ENCODE results near the gene CYTIP. TPM values are rescaled to one million over a fixed set of nuclear protein-coding genes. Genes with fewer than 3 reads are reported as not detected.
"Not testable (repeated sequence)": the region's sequence is repeated elsewhere in the genome, so short reads cannot be mapped to it uniquely, and the experiment has no call there.

CYTIP gene
- total RNA-seq, 1 experiment from 2014 or later = not detected

DNA sequence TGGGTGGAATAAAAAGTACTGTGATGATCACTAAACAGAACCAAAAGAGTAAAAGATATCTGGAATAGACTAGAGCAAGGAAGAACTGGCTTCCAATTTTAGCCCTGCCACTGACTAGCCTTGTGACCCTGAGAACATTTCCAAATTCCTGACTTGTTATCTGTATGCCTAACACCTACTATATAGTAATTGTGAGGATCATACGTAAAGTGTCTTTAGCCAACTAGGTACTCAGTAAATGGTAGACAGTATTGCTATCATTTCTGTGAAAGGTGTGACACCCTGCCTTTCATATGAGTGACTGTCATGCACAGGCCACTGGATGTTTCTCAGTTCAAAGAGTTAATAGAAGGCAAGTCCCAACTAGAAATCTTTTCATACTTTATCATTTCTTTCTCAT is 29.8 kb downstream of the CYTIP start:
- Histone ChIP-seq H3K4me3 (no peak overlapping the region), H3K9me3 (no peaks in the 10 kb centered on the region), H3K36me3 (no peaks in the 10 kb centered on the region), H3K27me3 (no peaks in the 10 kb centered on the region)
- no peak for DNase-seq

DNA sequence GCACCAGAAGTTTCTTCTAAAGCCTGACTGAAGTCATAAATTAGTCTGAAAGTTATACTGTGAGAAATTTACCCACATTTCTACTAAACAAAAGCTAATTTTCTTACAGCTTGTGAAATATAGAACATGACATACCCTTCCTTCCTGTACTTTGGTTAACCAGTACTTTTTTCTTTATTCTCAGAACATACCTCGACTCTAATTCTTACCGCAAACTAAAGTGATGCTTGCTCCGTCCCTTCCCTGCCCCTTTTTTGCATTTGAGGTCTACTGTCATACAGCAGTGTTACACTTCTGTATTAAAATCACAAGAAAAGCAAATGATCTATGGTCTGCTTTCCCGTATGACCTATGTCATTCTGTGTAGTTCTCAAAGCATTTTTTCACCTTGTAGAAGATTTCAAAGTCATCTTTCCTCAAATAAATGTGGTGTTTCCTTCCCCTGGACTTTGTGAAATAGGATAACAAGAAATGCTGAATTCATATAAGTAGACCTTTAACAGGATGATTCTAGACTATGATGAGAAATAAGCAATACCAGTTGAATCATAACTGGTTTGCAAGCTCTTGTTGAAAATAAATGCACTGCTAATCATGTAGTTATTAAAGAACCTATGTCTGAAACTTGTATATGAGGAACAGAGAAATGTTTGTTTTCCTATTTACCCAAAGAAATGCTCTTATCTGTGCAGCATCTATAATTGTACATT is 30.4 kb downstream of the CYTIP start:
- Histone ChIP-seq H3K27me3 (no peaks in the 10 kb centered on the region), H3K36me3 (no peaks in the 10 kb centered on the region), H3K9me3 (no peaks in the 10 kb centered on the region), H3K4me3 (no peak overlapping the region)
- no peak for DNase-seq

GRCh38 chr2:157411624-157412336 is 32.1 kb downstream of the CYTIP start:
- no peaks in the 10 kb centered on the region for H3K36me3 ChIP-seq
- no peaks in the 10 kb centered on the region for H3K27me3 ChIP-seq
- no peak overlapping the region for H3K4me3 ChIP-seq
- no peaks in the 10 kb centered on the region for H3K9me3 ChIP-seq
- no peak for DNase-seq

- H3K27me3 ChIP-seq, H3K36me3 ChIP-seq, H3K9me3 ChIP-seq, DNase-seq, H3K4me3 ChIP-seq: not testable (repeated sequence)
Measured at GRCh38 chr2:157405398-157405797, 38.5 kb downstream of the CYTIP start.

DNA sequence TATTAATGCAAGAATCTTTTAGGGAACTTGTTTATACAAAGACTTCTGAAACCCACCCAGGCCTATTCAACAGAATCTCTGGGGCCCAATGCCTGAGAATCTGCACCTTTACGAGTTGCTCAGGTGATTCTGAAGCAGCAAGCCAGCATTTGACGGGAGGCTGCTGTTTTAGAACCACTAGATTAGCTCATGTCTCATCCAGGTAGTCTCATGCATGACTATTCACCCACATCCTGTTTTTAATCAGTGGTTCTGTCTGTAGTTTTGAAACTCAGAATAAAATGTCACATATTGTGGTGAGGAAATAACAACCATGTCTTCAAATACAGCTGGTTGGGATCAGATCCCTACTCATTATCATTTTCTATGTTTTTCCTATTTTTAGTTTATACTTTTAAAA is 39.5 kb downstream of the CYTIP start:
- Histone ChIP-seq H3K4me3 (no peak overlapping the region), H3K27me3 (no peaks in the 10 kb centered on the region; the same call in 1 of the 2 replicates), H3K9me3 (no peaks in the 10 kb centered on the region), H3K36me3 (no peaks in the 10 kb centered on the region)
- DNase-seq = no peak

DNA sequence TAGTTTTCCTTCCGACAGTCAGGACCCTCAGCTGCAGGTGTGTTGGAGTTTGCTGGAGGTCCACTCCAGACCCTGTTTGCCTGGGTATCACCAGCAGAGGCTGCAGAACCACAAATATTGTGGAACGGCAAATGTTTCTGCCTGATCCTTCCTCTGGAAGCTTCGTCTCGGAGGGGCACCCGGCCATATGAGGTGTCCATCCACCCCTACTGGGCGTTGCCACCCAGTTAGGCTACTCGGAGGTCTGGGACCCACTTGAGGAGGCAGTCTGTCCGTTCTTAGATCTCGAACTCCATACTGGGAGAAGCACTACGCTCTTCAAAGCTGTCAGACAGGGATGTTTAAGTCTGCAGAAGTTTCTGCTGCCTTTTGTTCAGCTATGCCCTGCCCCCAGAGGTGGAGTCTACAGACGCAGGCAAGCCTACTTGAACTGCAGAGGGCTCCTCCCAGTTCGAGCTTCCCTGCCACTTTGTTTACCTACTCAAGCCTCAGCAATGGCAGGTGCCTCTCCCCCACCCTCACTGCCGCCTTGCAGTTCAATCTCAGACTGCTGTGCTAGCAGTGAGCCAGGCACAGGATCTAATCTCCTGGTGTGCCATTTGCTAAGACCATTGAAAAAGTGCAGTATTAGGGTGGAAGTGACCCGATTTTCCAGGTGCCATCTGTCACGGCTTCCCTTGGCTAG is 40.9 kb downstream of the CYTIP start:
- not testable (repeated sequence) for DNase-seq, H3K4me3 ChIP-seq, H3K9me3 ChIP-seq, H3K36me3 ChIP-seq, H3K27me3 ChIP-seq

- Histone ChIP-seq H3K4me3 (no peak overlapping the region), H3K27me3 (no peaks in the 10 kb centered on the region), H3K36me3 (no peaks in the 10 kb centered on the region), H3K9me3 (no peaks in the 10 kb centered on the region)
- DNase-seq = no peak
Measured at GRCh38 chr2:157395811-157396210, 48.1 kb downstream of the CYTIP start.

- H3K4me3 ChIP-seq = no peak overlapping the region
- H3K27me3 ChIP-seq = no peaks in the 10 kb centered on the region
- no peak for DNase-seq
- no peaks in the 10 kb centered on the region for H3K9me3 ChIP-seq
- no peaks in the 10 kb centered on the region for H3K36me3 ChIP-seq
Measured at GRCh38 chr2:157394928-157395327, 49.0 kb downstream of the CYTIP start.

DNA sequence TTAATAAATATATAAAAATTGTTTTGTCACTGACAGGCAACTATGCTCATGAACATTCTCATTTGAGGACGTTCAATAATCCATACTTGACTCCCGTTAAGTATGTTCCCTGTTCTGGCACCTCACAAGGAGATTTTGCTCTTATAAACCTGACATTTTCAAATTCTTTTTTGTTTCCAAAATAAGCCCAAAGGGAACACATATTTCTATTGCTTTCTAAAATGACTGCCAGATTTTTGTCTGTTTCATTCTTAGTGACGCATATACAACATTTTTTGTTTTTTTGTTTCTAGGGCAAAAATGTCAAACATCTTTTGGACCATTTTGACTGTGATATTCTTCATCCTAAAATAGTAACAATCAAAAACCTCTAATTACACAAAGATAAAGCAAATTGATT is 50.5 kb downstream of the CYTIP start:
- no peak for DNase-seq
- Histone ChIP-seq H3K4me3 (no peak overlapping the region), H3K27me3 (no peaks in the 10 kb centered on the region), H3K9me3 (no peaks in the 10 kb centered on the region), H3K36me3 (no peaks in the 10 kb centered on the region)

DNA sequence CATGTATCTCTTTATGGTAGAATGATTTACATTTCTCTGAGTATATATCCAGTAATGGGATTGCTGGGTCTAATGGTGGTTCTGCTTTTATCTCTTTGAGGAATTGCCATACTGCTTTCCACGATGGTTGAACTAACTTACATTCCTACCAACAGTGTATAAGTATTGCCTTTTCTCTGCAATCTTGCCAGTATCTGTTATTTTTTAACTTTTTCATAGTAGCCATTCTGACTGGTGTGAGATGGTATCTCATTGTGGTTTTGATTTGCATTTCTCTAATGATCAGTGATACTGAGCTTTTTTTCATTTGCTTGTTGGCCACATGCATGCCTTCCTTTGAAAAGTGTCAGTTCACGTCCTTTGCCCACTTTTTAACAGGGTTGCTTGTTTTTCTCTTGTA is 55.1 kb downstream of the CYTIP start:
- DNase-seq = no peak
- Histone ChIP-seq H3K27me3 (no peaks in the 10 kb centered on the region), H3K9me3 (no peaks in the 10 kb centered on the region), H3K4me3 (no peak overlapping the region), H3K36me3 (no peaks in the 10 kb centered on the region)

DNA sequence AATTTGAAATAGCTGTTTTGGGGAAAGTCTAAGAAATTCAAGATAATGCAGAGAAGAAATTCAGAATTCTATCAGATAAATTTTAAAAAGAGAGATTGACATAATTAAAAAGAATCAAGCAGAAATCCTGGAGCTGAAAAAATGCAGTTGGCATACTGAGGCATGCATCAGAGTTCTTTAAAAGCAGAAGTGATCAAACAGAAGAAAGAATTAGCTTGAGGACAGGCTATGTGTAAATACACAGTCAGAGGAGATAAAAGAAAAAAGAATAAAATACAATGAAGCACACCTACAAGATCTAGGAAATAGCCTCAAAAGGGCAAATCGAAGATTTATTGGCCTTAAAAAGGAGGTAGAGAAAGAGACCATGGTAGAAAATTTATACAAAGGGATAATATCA is 57.1 kb downstream of the CYTIP start:
- H3K9me3 ChIP-seq = no peaks in the 10 kb centered on the region
- DNase-seq = no peak
- no peaks in the 10 kb centered on the region for H3K36me3 ChIP-seq
- H3K27me3 ChIP-seq = no peaks in the 10 kb centered on the region
- no peak overlapping the region for H3K4me3 ChIP-seq

DNA sequence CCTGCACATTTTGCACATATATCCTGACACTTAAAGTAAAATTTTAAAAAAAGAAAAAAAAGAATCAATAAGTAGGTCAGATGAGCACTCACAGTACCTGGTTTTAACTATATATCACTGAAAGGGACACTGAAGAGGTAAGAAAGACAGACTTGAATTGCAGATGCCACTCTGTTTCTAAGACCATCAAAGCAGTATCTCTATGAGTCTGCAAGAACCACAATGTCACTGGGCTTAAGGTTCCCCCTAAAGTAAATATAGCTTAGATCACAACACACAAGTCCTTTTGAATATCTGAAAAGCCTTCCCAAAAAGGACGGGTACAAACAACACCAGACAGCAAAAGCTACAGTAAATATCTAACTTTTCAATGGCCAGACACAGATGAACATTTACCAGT is 57.6 kb downstream of the CYTIP start:
- DNase-seq = no peak
- H3K4me3 ChIP-seq = no peak overlapping the region
- no peaks in the 10 kb centered on the region for H3K36me3 ChIP-seq
- H3K9me3 ChIP-seq = no peaks in the 10 kb centered on the region
- no peaks in the 10 kb centered on the region for H3K27me3 ChIP-seq

GRCh38 chr2:157377861-157378260 is 66.0 kb downstream of the CYTIP start:
- no peak for DNase-seq
- Histone ChIP-seq H3K27me3 (no peaks in the 10 kb centered on the region), H3K4me3 (no peak overlapping the region), H3K36me3 (no peaks in the 10 kb centered on the region), H3K9me3 (no peaks in the 10 kb centered on the region)

- Histone ChIP-seq H3K4me3 (no peak overlapping the region), H3K36me3 (no peaks in the 10 kb centered on the region), H3K9me3 (no peaks in the 10 kb centered on the region), H3K27me3 (no peaks in the 10 kb centered on the region)
- no peak for DNase-seq
Measured at GRCh38 chr2:157376041-157376440, 67.8 kb downstream of the CYTIP start.

GRCh38 chr2:157375384-157375783 is 68.5 kb downstream of the CYTIP start:
- Histone ChIP-seq H3K4me3 (no peak overlapping the region), H3K9me3 (no peaks in the 10 kb centered on the region), H3K27me3 (no peaks in the 10 kb centered on the region), H3K36me3 (no peaks in the 10 kb centered on the region)
- DNase-seq = no peak

DNA sequence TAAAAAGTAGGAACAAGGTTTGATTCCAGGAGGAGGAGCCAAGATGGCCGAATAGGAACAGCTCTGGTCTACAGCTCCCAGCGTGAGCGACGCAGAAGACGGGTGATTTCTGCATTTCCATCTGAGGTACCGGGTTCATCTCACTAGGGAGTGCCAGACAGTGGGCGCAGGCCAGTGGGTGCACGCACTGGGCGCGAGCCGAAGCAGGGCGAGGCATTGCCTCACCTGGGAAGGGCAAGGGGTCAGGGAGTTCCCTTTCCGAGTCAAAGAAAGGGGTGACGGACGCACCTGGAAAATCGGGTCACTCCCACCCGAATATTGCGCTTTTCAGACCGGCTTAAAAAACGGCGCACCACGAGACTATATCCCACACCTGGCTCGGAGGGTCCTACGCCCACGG is 75.4 kb downstream of the CYTIP start:
- H3K27me3 ChIP-seq, DNase-seq, H3K4me3 ChIP-seq: not testable (repeated sequence)

DNA sequence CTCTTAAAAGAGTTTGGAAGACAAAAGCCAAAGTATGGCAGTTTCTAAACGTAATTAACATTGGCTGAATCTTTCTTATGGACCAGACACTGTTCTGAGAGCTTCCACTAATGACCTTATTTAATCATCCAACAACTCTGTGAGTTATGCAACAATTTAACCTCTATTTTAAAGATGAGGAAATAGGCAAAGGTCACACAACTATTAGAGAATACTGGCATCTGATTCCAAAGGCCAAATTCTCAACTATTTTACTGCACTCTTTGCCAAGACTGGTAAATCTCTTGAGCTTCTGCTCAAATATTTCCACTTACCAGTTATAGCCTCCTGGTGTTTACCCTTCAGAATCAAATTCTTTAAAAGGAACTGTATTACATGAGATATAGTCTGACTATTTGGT is 76.2 kb downstream of the CYTIP start:
- H3K9me3 ChIP-seq = no peaks in the 10 kb centered on the region
- no peaks in the 10 kb centered on the region for H3K27me3 ChIP-seq
- no peaks in the 10 kb centered on the region for H3K36me3 ChIP-seq
- DNase-seq = no peak
- H3K4me3 ChIP-seq = no peak overlapping the region

More for the DNA sequence above, 75.4 kb downstream of the CYTIP start:
- not testable (repeated sequence) for H3K9me3 ChIP-seq, H3K36me3 ChIP-seq

Measured in MG63 (cell line).